Stomach smooth muscle (tissue), 2 donors: ENCODE data around the gene RRBP1.

Experiments used
- H3K27ac ChIP-seq: one replicate; pipeline ENCODE4 v1.7.0; 2013; ENCODE audit warnings: mild to moderate bottlenecking, low read length, inconsistent platforms
- H3K27me3 ChIP-seq, 2 donors: one replicate each; pipeline ENCODE4 v1.7.0; 2013; ENCODE audit warnings: low read length in 2 of 2; ENCODE audit not compliant: insufficient read depth in 2 of 2, control insufficient read depth in 1 of 2
- H3K36me3 ChIP-seq, 2 donors: one replicate each; pipeline ENCODE4 v1.7.0; 2013; ENCODE audit warnings: low read length in 2 of 2; ENCODE audit not compliant: control insufficient read depth in 2 of 2, insufficient read depth in 2 of 2
- H3K4me1 ChIP-seq: one replicate; pipeline ENCODE4 v1.7.0; 2013; ENCODE audit warnings: low read length; ENCODE audit not compliant: control insufficient read depth, insufficient read depth
- H3K4me3 ChIP-seq, 2 donors: one replicate each; pipeline ENCODE4 v1.7.0; 2013; ENCODE audit warnings: low read length in 2 of 2
- H3K9ac ChIP-seq, 2 donors: one replicate each; pipeline ENCODE4 v1.7.0; 2013; ENCODE audit warnings: low read length in 2 of 2, mild to moderate bottlenecking in 1 of 2
- H3K9me3 ChIP-seq, 2 donors: one replicate each; pipeline ENCODE4 v1.7.0; 2013; ENCODE audit warnings: low read length in 2 of 2; ENCODE audit not compliant: control insufficient read depth in 2 of 2
- donor health status: healthy.
- donor health status: Pancreatic carcinoma.

Gene RRBP1

DNA sequence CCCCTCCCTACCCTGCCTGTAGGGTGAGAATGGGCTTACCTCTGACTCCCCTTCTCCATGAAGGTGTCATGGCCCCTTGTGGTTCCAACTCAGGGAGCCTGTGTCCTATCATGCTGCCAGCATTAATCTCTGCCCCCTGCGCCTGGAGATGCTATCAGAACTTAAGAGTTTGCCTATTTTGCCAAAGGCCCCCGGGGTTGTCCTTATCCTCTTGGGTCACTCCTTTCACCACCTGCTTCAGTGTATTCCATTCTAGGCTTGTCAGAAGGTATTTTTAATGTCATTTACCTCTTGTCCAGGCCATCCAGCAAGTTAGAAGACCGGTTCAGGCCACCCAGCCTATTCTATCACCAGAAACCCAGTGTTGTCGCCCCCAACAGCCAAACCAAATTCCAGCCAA, 10.5 kb downstream of the RRBP1 start:
- Histone ChIP-seq H3K9ac (no peak overlapping the region), H3K36me3 (peaks cover 0 to 12% of the 10 kb centered on the region in 2 donors), H3K4me3 (no peak overlapping the region), H3K27me3 (no peaks in the 10 kb centered on the region), H3K27ac (no peak overlapping the region), H3K4me1 (peaks cover 17% of the 10 kb centered on the region), H3K9me3 (no peaks in the 10 kb centered on the region)

DNA sequence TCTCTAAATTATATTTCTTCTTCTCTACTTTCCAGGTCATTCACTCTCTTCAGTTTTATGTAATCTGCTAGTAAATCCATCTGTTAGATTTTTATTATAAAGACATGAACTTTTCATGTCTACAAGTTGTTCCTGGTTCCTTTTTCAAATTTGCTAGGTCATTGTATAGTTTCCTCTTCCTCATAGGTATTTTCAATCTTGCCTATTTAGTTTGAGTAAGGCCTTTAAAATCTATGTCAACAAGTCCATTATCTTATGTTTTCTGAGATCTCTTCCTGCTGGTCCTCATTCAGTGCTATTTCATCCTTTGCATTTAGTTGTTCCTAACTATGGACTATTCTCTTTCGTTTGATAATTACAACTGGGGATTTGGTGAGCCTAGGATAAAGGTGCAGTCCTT, 11.0 kb downstream of the RRBP1 start:
- no peaks in the 10 kb centered on the region for H3K9me3 ChIP-seq
- H3K9ac ChIP-seq, result no peak overlapping the region
- no peak overlapping the region for H3K27ac ChIP-seq
- H3K4me1 ChIP-seq, result peaks cover 14% of the 10 kb centered on the region
- H3K27me3 ChIP-seq, result no peaks in the 10 kb centered on the region
- peaks cover 0 to 8% of the 10 kb centered on the region in 2 donors for H3K36me3 ChIP-seq
- H3K4me3 ChIP-seq, result no peak overlapping the region

DNA sequence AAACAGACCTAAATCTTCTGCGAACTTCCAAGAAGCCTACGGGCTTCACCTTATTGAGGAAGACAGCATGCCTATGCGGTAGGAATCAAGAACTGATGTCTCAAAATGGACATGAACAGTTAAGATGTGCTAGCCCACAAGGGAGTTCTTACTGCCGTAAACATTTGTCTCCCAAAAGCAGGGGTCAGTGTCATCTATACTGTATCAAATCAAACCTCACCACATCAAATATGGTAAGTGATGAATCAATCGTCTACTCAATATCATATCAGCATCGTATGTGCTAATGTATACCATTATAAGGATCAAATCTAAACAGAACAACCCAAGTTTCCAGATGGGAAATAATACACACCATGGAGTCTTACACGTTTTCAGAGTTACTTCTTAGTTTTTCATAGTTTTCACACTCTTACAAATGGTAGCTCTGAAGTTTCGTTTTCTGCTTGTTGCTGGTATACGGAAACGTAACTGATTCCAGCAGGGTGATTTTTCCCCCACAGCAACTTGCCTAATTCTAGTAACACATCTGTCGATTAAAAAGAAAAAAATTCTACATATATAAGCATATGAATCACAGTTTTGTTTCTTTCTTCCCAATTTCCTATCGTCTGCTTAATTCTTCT, 12.6 kb downstream of the RRBP1 start:
- Histone ChIP-seq H3K9ac (no peak overlapping the region), H3K27ac (no peak overlapping the region), H3K27me3 (no peaks in the 10 kb centered on the region), H3K4me3 (no peak overlapping the region), H3K36me3 (peaks cover 0 to 2% of the 10 kb centered on the region in 2 donors), H3K4me1 (peaks cover 3% of the 10 kb centered on the region), H3K9me3 (no peaks in the 10 kb centered on the region)

DNA sequence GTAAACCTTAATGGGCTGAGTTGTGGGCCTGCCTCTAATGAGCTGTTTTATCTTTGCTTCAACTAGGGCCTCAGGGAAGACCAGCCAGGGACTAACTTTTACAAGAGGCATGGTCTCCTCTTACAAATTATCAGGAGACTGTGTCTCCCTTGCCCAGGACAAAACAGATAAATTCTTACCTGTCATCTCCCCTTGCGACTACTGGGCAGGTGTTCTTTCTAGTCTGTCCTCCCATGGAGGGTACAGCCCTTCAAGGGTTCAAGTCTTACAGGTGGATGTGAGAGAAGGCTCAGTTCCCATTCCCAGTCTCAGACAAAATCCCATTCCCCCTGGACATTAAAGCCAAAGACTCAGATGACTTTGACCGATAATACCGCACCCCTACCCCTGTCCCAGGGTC, 13.6 kb downstream of the RRBP1 start:
- no peaks in the 10 kb centered on the region for H3K27me3 ChIP-seq
- H3K9me3 ChIP-seq, result no peaks in the 10 kb centered on the region
- peaks cover 0 to 2% of the 10 kb centered on the region in 2 donors for H3K36me3 ChIP-seq
- no peak overlapping the region for H3K9ac ChIP-seq
- no peak overlapping the region for H3K27ac ChIP-seq
- no peak overlapping the region for H3K4me3 ChIP-seq
- H3K4me1 ChIP-seq, result peaks cover 3% of the 10 kb centered on the region

DNA sequence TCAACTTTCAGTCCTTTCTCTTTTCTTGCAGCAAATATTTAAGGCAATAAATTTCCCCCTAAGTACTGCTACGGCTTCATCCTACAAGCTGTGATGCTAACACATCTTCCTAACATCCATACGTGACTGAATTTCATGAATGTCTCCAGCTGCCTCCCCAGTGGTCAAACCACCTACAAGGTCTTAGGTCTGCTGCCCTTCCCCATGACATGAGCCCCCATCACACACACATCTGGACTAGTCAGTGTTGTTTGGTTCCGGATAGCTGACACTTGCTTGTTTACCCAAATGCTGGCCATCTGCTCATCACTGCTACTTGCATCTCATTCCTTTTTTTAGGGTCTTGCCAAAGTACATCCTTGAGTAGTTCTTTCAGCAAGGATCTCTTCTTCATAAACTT, 14.6 kb downstream of the RRBP1 start:
- Histone ChIP-seq H3K36me3 (no peaks in the 10 kb centered on the region), H3K4me3 (no peak overlapping the region), H3K27ac (no peak overlapping the region), H3K9me3 (no peaks in the 10 kb centered on the region), H3K9ac (no peak overlapping the region), H3K4me1 (peaks cover 9% of the 10 kb centered on the region), H3K27me3 (no peaks in the 10 kb centered on the region)

DNA sequence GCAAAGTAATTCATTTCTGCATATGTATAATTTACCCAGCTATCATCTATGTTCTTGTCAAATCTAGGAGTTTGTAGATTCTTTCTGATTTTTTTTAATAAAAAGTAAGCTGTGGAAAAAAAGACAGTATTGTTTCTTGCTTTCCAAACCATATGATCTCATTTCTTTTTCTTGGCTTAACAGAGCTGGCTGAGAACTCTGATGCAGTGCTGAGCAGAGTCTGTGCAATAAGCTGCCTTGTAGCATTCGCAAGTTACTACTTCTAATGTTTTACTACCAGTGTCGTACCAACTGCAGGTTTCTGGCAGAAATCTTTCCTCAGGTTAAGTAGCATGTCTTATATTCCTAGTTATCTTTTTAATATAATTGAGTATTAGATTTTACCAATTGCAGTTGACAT, 15.6 kb downstream of the RRBP1 start:
- no peaks in the 10 kb centered on the region for H3K9me3 ChIP-seq
- H3K27ac ChIP-seq, result no peak overlapping the region
- no peaks in the 10 kb centered on the region for H3K36me3 ChIP-seq
- no peaks in the 10 kb centered on the region for H3K27me3 ChIP-seq
- no peak overlapping the region for H3K4me3 ChIP-seq
- H3K4me1 ChIP-seq, result peaks cover 9% of the 10 kb centered on the region
- no peak overlapping the region for H3K9ac ChIP-seq

DNA sequence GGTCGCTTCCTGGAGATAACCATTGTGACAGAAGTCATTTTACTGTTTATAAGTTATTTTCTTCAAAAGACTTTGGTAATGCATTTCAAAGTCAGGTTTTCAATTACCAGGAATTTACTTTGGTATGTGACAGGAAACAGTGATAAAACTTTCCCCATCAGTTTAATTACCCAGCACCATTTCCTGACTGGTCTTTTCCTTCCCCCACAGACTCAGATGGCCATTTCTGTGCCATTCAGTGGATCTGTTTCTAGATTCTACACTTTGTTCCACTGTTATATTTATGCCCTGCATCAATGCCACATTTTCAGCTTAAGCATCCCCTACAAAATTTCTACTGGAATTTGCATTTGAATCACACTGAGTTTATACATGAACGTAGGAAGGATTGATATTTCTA, 16.3 kb downstream of the RRBP1 start:
- Histone ChIP-seq H3K27me3 (no peaks in the 10 kb centered on the region), H3K36me3 (no peaks in the 10 kb centered on the region), H3K27ac (no peak overlapping the region), H3K4me3 (no peak overlapping the region), H3K9me3 (no peaks in the 10 kb centered on the region), H3K9ac (no peak overlapping the region), H3K4me1 (peaks cover 7% of the 10 kb centered on the region)

DNA sequence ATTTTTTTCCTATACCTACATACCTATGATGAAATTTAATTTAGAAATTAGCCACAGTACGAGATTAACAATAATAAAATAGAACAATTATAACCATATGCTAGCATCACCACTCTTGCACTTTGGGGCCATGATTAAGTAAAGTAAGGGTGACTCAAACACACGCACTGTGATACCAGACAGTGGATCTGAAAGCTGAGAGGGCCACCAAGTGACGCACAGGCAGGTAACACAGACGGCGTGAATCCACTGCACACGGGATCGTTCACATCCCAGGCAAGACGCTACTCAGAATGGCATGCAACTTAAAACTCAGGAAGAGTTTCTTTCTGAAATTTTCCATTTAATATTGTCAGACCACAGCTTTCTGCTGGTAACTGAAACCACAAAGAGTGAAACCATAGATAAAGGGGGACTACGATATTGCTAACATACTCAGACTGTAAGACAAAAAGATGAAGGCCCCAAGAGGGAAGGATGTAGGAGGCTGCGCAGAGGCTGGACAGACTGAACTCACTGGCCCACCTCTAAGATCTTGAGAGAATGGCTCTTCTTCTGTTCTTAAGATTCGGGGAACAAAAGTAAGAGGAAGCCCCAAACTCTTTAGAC, 17.9 kb downstream of the RRBP1 start:
- Histone ChIP-seq H3K4me3 (no peak overlapping the region), H3K27ac (no peak overlapping the region), H3K9me3 (no peaks in the 10 kb centered on the region), H3K36me3 (peaks cover 3 to 4% of the 10 kb centered on the region in 2 donors), H3K27me3 (no peaks in the 10 kb centered on the region), H3K9ac (peak overlapping the region in 1 of 2 donors; percentile 4), H3K4me1 (peaks cover 7% of the 10 kb centered on the region)

DNA sequence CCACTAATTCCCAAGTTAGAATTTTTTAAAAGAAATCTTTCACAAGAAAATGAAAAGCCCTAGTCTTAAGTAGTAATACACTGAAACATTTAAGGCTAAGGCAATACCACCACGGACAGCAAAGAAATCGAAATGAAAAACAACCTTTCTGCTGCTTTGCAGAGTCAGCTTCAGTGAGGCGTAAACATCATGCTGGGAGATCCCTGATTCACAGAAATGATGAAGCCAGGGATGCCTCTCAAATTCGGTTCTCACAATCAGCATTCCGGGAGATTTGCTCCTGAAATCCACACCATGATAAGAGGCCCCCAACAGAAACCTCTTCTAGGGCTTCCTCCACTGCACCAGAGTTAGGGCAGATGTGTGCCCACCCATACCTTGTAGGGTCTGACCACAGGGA, 18.6 kb downstream of the RRBP1 start:
- Histone ChIP-seq H3K27ac (no peak overlapping the region), H3K36me3 (peaks cover 5 to 6% of the 10 kb centered on the region in 2 donors), H3K9ac (no peak overlapping the region), H3K27me3 (no peaks in the 10 kb centered on the region), H3K4me1 (peaks cover 7% of the 10 kb centered on the region), H3K4me3 (no peak overlapping the region), H3K9me3 (no peaks in the 10 kb centered on the region)

DNA sequence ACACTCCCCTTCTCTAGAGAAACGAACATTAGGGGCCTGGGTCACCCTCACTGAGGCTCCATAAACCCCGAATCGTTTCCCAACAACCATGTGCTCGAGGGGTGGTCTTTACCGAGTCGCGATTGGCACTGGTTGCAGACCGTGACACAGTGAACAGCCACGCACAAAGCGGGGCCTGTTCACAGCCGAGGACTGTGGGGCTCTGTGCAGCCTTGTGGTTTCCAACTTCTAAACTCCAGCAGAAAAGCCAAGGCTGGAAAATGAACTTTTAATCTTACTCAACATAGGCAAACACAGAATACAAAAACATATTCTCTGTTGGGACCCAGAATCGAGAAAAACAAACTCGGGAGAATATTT, 19.0 kb downstream of the RRBP1 start:
- Histone ChIP-seq H3K36me3 (peaks cover 10 to 11% of the 10 kb centered on the region in 2 donors), H3K4me3 (no peak overlapping the region), H3K27ac (no peak overlapping the region), H3K4me1 (peaks cover 7% of the 10 kb centered on the region), H3K9me3 (no peaks in the 10 kb centered on the region), H3K27me3 (no peaks in the 10 kb centered on the region), H3K9ac (no peak overlapping the region)

DNA sequence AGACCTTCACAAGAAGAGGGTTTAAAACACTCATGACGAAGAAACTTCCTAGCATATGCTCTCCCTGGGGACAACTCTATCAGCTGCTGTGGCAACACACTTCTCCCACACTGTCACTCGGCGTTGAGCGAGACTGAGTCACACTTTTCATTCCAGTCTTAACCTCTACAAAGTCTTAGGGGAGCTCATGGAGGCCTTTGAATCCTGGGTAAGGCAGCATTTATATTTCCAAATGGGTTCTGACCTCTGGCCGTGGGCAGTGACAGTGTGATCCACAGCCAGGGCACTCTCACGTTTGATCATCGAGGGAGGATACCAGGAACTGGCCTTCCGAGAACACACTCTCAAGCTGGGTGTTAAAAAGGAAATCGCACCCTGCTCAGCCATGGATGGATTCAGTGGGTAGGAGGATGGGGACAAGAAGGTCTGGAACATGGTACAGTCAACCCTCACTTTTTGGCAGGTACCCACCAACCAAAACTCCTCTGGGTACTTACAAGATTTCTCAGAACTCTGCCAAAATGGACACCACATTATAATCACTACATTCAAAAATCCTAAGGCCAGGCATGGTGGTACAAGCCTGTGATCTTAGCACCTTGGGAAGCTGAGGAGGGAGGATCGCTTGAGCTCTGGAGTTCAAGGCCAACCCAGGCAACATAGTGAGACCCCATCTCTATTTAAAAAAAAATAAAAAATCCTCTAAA, 19.6 kb downstream of the RRBP1 start:
- Histone ChIP-seq H3K9ac (no peak overlapping the region), H3K27me3 (no peaks in the 10 kb centered on the region), H3K36me3 (peaks cover 12 to 15% of the 10 kb centered on the region in 2 donors), H3K9me3 (no peaks in the 10 kb centered on the region), H3K4me3 (no peak overlapping the region), H3K27ac (no peak overlapping the region), H3K4me1 (peaks cover 7% of the 10 kb centered on the region)
